DMS53 treated with DMSO at 0.1 percent for 48 hours (cell line): Measurements from ENCODE around the gene DLGAP1.

Experiments
- DNase-seq: peaks from one replicate; lab custom pipeline; 2025; ENCODE audit not compliant: unreplicated experiment; lab: John Stamatoyannopoulos, UW

DLGAP1 gene

DNA sequence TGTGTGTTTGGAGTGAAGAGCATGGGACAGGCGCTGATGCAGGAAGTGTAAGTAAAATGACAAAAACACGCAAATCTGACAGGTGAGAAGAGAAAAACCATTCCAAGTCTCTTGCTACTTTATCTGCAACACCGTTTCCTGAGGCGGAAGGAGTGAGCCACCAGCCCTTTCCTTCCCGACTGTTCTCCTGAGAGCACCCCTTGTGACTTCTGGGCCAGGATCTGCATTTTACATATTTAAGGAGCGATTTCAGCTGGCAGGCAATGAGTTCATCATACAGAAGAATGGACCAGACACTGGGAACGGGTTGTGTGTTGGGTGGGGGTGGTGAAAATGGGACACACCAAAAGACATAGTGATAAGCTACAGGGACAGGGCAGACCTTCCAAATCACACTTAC lies 727.8 kb downstream of the DLGAP1 start:
- no peak for DNase-seq

DNA sequence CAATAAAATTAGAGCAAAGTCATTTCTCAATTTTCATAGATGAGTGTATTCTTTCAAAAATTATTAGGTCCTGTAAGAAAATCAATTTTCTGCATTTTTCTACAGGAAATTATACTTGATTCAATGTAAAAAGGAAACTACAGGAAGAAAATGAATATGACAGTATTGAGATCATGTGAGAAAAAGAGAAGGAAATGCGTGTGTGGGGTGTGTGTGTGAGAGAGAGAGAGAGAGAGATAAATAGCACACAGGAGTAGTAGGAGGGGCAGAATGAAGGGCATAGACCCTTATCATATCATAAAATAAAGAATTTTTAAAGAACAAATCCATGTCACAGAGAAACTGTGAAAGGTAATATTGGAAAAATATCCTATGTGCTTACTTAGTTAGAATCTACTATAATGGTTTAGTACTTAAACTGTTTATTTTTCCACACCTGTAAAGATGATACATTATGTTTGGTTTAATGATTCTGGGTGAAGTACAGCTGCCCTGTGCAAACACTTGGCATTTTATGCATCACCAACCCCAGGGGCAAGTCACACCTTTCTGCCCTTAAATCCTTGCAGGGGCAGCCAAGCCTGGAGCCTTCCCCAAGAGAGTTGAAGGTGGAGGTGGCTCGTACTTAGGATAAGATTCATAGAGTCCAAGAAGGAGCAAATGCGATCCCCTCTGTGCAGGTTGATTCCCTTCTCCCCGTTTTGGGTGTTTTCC lies 728.7 kb downstream of the DLGAP1 start:
- DNase-seq: peak; percentile 99

DNA sequence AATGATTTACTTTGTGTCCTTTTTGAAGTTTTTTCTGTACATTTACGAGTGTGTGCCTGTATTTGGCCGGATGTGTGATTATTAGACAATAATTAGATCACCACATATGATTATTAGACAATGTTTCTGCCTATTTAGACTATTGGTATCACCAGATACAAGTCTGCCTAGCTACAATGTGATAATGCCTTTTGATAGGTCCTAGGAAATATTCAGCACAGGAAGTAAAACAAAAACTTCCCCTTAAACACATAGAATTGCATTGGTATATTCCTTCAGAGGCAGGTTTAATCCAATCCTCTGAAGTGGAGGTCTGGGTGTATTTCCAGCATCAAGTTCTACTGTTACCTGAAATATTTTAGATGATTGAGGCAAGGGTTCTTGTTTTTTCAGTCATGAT lies 730.0 kb downstream of the DLGAP1 start:
- DNase-seq: peak; percentile 41

DNA sequence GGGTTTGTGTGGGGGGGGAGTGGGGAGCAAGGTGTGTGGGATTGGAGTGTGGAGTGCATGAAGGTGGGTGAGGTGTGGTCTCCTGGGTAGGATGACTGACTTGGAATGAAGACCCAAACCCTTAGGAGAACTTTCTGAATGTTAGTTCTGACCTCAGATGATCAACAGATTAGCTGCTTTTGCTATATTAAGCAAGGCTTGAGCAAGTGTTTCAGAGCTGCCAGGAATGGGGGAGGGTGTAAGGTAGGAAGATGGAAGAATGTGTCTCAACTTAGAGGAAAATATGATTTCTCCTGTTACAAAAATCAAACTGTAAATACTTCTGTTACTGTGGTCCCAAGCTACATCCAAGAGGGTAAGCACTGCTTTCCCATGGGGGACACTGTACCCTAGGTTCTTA lies 731.6 kb downstream of the DLGAP1 start:
- DNase-seq: no peak

DNA sequence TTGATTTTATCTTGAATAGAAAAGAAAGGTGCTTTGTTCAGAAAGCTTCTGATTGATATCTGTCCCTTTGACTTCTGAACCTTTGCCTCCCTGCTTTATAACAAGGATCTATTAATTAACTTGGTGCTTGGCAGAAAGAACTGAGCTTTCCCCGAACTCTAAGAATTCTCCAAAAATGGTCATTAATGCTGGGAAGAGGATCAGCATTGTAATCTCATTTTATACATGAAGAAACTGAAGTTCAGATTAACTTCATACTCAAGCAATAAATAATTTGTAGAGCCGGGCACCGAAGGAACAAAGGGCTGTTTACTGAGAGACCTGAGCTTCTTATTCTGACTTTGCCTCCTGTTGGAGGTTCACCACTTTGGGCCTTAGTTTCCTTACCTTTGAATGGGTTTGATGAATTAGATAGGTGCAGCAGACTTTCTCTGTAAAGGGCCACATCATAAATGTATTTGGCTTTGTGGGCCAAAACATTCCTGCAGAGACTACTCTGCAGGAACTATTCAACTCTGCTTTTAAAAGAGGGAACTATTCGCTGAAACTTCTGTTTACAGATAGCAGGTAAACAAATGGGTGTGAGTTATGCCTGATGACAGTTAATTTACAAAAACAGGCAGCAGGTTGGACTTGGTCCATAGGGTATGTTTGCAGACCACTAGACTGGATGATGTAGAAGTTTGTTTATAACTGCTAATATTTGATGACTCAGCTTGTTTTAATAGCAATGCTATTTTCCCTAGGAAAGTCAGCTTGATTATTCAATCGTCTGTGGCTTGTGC lies 732.3 kb downstream of the DLGAP1 start:
- DNase-seq: peak; percentile 80

DNA sequence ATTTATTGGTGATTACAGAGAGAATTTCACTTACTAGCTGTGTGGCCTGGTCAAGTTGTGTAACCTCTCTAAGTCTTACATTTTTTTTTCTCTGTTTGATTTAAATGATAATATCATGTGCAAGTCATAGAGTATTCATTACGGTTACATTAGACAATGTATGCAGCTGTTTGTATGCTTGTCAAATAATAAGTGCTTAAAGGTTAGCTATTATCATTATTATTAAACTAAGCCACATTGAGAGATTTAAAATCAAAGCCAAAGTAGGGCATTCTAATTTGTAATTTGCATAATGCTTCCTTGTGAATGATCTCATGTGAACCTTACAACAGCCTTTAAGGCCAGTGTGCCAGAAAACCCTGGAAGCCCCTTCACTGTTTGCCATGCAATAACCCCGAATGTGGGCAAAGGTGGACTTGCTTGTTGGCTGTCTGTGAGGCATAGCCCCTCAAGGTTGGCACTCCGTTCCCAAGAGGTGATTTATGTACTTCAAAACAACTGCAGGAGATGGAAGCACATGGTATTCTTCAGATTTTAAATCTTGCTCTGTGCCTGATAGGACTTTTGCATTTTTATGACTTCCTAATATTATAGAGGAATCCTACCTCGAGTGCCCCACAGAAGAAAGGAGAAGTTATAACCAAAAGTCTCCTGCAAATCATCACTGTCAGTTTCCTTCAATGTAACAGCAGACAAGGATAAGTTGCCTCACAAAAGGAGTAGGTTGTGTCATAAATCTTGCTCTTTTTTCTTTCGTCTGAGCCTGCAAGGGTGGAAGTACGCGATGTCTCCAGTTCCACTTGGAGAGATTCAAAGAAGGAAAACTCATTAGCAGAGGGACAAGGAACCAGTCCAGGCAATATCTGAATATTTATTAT lies 733.1 kb downstream of the DLGAP1 start:
- DNase-seq: peak; percentile 52

DNA sequence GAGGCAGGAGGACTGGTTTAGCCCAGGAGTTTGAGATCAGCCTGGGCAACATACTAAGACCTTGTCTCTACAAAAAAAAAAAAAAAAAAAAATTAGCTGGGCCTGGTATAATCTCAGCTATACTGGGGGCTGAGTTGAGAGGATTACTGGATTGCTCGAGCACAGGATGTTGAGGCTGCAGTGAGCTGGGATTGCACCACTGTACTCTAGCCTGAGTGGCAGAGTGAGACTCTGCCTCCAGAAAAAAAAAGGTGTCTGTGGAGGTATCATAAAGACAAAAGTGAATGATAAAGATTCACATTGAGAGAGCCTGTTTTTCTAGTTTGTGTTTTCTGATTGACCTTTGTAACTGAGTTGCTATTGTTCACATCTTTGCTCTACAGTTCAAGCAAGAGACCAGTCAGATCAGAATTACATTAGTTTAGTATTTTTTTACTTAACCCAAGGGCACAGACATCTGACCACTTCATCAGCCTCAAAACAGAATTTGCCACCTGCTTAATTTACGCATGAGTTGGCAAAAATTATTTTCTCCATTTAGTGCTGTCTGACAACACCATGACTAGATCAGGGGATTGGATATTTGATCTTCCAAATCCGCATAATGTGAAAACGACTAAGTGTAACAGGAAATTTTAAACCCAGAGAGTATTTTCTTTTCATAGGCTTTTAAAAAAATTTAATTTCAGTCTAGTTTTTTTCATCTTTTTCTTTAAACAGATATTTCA lies 734.1 kb downstream of the DLGAP1 start:
- peak; percentile 100 for DNase-seq

DNA sequence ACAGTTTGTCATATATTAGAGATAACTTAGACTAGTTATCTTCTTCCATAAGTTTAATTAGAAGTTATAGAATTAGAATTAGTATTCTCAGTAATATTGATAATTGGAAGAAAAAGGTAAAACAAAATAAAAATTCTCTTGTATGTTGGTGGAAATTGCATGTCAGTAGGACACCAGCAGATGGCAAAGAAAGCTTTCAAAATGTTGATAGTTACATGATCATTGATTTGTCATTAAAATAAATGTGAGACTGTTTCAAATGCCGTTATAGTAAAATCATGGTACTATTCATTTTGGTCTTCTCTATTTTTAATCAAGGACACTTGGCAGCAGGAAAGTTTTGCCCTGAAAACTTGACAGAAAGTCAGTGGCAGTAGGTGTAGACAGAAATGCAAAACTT lies 734.9 kb downstream of the DLGAP1 start:
- no peak for DNase-seq

DNA sequence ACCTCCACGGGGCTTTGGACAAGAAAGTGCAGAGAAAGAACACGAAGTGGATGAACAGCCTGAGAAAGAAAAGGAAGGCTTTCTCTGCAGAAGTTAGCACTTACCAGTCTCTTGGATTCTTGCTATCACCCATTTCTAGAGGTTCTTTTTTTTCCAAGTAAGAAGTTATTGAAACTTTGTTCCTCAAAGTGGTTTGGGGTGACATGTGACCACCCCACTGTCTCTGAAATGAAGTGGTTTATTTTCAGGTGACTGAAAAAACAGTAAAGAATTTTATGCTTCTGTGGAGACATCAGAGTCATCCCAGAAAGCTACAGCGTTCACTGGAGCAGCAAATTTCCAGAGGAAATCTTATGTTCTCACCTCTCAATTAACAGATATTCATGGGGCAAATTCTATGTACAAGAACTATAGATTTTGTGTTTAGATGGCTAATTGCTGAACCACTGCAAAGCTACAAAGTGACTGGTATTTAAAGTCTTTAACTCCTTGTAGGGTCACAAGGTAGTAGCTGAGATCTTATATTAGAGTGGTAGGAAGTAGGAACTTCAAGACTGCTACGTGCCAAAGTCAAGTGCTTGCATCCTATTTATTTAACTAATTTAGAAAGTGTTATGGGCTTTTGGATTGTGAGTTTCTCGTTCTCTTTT lies 737.6 kb downstream of the DLGAP1 start:
- DNase-seq: no peak

DNA sequence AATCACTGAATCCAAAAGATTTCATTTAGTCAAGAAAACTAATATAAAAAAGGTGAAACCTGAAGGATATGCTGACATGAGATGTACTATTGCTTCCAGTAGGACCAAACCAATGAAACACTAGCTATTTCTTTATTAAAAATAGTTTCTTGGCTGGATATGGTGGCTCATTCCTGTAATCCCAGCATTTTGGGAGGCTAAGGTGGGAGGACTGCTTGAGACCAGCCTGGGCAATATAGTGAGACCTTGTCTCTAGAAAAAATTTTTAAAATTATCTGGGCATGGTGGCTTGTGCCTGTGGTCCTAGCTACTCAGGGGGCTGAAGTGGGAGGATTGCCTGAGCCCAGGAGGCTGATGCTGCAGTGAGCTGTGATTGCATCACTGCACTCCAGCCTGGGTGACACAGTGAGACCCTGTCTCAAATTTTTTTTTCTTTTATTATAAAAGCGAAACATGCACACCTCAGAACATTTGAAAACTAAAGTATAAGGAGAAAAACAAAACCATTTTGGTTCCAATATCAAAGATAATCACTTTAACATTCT lies 738.9 kb downstream of the DLGAP1 start:
- no peak for DNase-seq

DNA sequence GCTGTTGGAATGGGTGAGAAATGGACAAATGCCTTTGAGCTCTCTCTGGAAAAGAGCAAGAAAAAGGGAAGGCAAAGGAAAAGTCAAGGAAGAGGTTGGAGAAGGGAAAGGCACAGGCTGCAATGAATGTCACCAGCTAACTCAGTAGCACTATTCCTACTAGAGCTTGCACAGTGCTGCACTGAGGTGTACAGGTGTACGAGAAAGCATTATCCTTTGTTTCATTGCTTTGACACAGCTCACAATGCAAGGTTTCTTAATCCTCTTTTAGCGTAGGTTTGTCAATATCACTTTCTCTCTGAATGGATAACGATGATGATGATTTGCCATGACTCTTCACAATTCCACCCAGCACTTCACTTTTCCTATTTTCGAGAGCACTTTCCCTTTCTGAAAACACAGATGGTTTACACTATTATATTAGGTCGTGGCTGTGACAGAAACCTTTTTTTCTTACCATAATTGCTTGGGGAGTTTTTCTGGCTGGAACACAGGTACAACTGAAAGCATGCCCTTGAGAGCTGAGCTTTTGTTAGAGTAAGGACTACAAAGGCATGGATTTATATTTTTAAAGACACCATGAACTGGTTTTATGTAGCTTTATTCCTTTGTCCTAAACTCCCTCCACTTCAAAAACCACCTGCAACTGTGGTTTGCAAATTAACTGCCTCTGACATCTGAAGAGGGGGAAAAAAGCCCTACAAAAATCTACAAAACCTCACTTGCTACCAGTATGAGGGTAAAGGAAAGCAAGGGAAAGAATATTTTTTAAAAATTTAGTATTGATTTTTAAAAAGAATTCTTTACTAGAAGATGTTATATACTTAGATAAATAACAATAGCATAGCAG lies 739.7 kb downstream of the DLGAP1 start:
- DNase-seq: peak; percentile 94

DNA sequence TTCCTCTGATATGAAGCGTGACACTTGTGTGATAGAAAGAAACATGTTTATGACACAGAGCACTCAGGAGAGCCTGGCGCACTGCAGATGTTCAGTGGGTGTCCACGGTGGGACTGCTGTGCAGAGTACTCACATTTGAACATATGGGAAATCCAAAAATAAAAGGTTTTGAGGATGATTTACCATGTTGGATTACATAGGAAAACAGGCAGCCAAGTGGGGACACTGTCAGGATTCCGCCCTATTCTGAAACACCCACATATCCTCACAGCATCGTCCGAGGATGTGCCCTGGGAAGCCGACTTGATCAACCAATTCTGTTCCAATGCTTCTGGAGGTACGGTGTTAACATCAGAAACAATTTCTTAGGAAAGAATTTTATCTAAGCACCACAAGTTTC lies 741.4 kb downstream of the DLGAP1 start:
- DNase-seq: no peak

DNA sequence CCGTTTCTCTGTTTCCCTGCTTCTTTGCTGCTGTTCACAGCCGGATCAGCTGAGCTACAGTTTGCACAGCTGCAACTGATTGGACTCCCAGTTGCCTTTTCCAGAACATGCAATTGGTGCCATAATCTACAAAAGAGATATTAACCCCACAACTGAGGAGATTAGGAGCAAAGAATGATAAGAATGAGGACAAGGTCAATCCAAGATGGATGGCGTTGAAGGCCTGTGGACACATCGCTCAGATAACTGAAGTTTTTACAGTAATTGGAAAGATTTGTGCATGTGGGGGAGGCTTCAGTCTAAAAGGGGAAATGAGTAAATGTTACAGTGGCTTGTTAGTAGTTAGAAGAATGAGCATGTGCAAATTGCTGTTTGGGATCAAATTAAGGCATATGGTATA lies 741.9 kb downstream of the DLGAP1 start:
- no peak for DNase-seq

DNA sequence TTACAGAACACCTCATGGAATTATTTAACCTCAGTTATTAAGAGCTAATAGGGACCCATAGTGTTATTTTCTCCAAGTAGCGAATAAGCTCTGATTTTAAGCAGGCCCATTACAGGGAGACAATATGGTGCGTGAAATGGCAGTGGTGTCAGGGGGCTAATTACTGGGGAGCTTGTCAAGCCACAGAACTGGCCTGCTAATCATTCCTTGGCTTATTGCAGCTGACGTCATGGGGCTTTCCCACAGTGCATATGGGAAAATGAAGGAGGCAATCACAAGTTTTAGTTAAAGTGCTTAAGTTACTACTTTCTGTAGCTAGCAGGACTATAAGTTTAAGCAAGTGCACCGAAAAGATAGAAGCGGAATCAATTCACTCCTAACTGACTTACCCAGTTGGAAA lies 742.6 kb downstream of the DLGAP1 start:
- DNase-seq: no peak

DNA sequence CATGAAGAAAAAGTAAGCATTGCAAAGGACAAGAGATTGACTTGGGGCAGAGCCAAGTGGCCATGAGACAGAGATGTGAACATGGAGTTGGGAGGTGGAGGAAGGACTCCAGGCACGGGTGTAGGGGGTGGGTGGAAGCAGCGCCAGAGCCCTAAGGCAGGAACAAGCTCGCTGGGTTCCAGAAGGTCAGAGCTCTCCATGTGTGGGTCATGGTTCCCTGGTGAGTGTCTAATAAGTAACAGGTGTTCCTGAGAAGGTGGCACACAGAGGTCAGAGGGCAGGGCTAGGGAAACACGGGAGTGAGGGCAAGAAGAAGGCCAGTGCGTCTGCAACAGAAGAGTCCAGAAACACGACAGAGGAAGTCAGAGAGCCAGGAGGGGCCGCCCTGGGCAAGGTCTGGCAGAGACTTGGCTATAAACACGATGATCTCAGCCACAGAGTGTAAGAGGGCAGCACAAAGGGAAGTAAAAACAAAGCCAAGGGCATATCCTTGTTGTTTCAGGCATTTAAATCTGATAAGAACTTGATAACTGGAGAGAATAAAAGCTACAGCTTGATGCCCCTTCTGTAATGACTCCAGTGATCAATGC lies 744.3 kb downstream of the DLGAP1 start:
- DNase-seq: peak; percentile 94

DNA sequence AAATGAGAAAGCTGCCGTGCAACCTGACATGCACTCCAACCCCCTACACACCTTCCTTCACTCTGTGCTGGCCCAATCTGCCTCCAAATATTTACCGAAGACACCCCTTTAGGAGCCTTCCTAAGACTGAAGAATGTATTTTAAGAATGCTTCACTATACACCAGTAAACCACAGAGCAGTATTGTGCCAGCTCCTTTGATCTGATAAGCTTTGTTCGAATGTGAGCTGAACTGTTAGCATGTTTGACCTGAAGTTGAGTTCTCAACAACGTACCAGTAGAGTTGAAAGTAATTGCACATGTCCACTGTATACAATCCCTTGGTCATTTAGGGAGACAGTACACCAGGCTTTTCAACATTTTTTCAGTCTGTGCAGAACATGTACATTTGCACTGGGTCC lies 745.9 kb downstream of the DLGAP1 start:
- DNase-seq: no peak

DNA sequence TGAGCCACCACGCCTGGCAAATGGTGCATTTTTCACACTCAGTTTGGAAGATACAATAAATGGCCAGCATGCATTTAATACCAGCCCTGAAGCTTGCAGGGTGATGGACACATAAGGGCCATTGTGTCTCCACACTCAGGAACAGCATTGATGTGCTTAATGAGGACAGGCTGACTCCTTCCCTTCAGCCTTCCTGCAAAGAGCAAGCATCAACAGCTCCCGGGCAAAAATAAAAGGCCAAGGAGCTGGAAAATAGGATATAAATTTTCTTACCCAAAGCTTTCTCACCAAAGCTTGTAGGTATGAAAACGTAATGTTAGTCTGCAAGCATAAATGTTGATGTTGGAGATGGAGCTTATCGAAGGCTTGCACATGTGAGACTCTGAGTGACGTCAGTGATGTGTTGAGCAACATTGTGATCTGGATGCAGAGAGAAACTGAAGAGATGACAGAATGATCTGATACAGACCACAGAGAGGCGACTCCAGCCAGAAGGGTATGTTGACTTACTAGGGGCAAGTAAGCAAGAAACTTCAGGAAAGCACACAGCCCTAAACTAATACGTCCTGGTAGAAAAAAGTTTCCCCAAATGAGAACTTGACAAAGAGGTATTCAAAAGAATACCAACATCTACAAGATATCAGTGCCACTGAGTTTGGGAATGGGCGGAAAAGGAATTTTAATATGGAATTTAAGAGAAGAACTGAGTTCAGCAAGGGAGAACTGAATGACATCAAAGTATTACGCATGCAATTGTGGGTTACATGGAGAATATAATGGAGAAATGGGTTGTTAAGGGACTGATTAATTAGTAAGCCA lies 748.6 kb downstream of the DLGAP1 start:
- no peak for DNase-seq
